DND-41 (cell line): ENCODE data around the gene NUDT3.

Source experiments
- EZH2 ChIP-seq: IDR thresholded peaks from 3 replicates; pipeline ENCODE4 v1.6.1; 2012; ENCODE audit warnings: borderline replicate concordance, low read depth, mild to moderate bottlenecking, moderate library complexity, low read length, inconsistent platforms; ENCODE audit not compliant: severe bottlenecking
- TF ChIP-seq, protein P1 (sequence below): IDR thresholded peaks from 2 replicates; pipeline ENCODE4 v1.5.1; 2012; ENCODE audit warnings: borderline replicate concordance, low read length, moderate library complexity, mild to moderate bottlenecking; ENCODE audit not compliant: poor library complexity, severe bottlenecking; ENCODE audit errors: extremely low read depth

DNA sequence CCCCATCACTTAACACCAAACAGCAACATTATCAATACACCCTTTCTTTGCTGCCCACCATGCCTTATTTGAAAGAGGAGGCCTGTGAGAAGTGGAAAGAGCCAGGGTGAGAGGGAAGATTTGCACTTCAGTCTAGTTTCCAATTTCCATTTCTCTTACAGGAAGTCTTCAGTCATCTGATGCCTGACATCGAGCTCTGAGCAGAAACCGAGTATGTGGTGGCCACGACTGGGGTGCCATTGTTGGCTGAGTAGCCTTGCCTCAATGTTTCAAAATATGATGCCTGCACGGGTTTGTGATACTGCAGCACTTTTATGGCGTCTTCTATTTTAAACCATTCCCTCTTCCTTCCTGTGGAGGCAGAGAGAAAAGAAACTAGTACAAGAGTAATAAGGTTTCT, 103.9 kb downstream of the NUDT3 start:
- TF ChIP-seq, protein P1, sequence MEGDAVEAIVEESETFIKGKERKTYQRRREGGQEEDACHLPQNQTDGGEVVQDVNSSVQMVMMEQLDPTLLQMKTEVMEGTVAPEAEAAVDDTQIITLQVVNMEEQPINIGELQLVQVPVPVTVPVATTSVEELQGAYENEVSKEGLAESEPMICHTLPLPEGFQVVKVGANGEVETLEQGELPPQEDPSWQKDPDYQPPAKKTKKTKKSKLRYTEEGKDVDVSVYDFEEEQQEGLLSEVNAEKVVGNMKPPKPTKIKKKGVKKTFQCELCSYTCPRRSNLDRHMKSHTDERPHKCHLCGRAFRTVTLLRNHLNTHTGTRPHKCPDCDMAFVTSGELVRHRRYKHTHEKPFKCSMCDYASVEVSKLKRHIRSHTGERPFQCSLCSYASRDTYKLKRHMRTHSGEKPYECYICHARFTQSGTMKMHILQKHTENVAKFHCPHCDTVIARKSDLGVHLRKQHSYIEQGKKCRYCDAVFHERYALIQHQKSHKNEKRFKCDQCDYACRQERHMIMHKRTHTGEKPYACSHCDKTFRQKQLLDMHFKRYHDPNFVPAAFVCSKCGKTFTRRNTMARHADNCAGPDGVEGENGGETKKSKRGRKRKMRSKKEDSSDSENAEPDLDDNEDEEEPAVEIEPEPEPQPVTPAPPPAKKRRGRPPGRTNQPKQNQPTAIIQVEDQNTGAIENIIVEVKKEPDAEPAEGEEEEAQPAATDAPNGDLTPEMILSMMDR: no peak
- no peak for TF ChIP-seq EZH2
